ENCODE measurements around the gene ATRX.

- TF ChIP-seq ARNT (IDR thresholded peaks at IDR 0.05) (no peak), ELF4 (IDR thresholded peaks at IDR 0.05) (no peak)
Measured at GRCh38 chrX:77785486-77786364, at the start of gene ATRX.

Measured in HEK293T (cell line).